SK-N-SH (cell line): Measurements from ENCODE around the gene CCDC38. TPM values are rescaled to one million over a fixed set of nuclear protein-coding genes. Genes with fewer than 3 reads are reported as not detected.

Experiments
- FOSL2 ChIP-seq: IDR thresholded peaks from 2 replicates; pipeline ENCODE4 v1.4.0; 2012; ENCODE audit warnings: low read depth, mild to moderate bottlenecking, moderate library complexity, borderline replicate concordance
- FOXJ3 ChIP-seq: sonication (generic); formaldehyde crosslinking; IDR thresholded peaks from 2 replicates; pipeline ENCODE4 v1.5.1; 2020; ENCODE audit warnings: mild to moderate bottlenecking, missing genetic modification reagents
- MXI1 ChIP-seq: IDR thresholded peaks from 2 replicates; pipeline ENCODE4 v1.6.1; 2012; ENCODE audit warnings: mild to moderate bottlenecking, low read depth, low read length, improper control_type of control experiment
- PBX3 ChIP-seq: IDR thresholded peaks from 2 replicates; pipeline ENCODE4; 2012
- RFX5 ChIP-seq: IDR thresholded peaks from 2 replicates; pipeline ENCODE4 v1.6.1; 2012; ENCODE audit warnings: mild to moderate bottlenecking, improper control_type of control experiment, low read length
- RXRA ChIP-seq: IDR thresholded peaks from 2 replicates; pipeline ENCODE4 v1.4.0; 2012; ENCODE audit warnings: low read depth, mild to moderate bottlenecking, borderline replicate concordance
- ZBTB33 ChIP-seq: IDR thresholded peaks from 2 replicates; pipeline ENCODE4 v1.4.0; 2012; ENCODE audit warnings: low read depth, borderline replicate concordance
- polyA plus RNA-seq, 3 experiments: library from polyadenylated mRNA; depleted of rRNA; stranded (reverse); fragments of >200 nt; gene quantifications; 2 replicates each; pipeline ENCODE4 v1.2.3, GENCODE V29; 2012

CCDC38 gene
- polyA plus RNA-seq, 1 of the 3 experiments (the other 2 are of a cell fraction): not detected

- TF ChIP-seq ZBTB33: no peak
- TF ChIP-seq RXRA: no peak
- TF ChIP-seq FOSL2: no peak
- TF ChIP-seq PBX3: no peak
- 0 out of 2 replicates have a peak, but pooled peaks have one; percentile 20 for TF ChIP-seq MXI1
- TF ChIP-seq RFX5: peak; percentile 45; the same call in 1 of the 2 replicates
- no peak for TF ChIP-seq FOXJ3 (CRISPR knock-in tag)
Measured at GRCh38 chr12:95820096-95820703, 122.2 kb downstream of the CCDC38 start (continued).

Other genes with a start within 250 kb of the CCDC38 start
- gene NTN4, start 151.8 kb downstream of the CCDC38 start, polyA plus RNA-seq (2012; rRNA removed): 0.08 and 0.11 TPM in 2 replicates
- gene SNRPF, start 83.7 kb downstream of the CCDC38 start, polyA plus RNA-seq (2012; rRNA removed): 12.8 and 62.5 TPM in 2 replicates
- 0.07 and 0.10 TPM in 2 replicates for gene AMDHD1, start 717 bp upstream of the CCDC38 start, polyA plus RNA-seq (2012; rRNA removed)
- gene HAL, start 53.7 kb upstream of the CCDC38 start, polyA plus RNA-seq (2012; rRNA removed): 0.08 and 0.10 TPM in 2 replicates
- 55.9 and 71.5 TPM in 2 replicates for gene LTA4H, start 93.0 kb upstream of the CCDC38 start, polyA plus RNA-seq (2012; rRNA removed)